Astrocyte (in vitro differentiated cells and primary cell): ENCODE measurements around the gene LCN2. TPM values are rescaled to one million over a fixed set of nuclear protein-coding genes. Genes with fewer than 3 reads are reported as not detected.

Source experiments
- DNase-seq: peaks from one replicate; pipeline ENCODE4 v3.0.0-alpha.2; 2010; ENCODE audit warnings: low read depth
- FAIRE-seq: peaks from 2 replicates; lab custom pipeline; 2011; peaks lifted over from hg19 to GRCh38; lab: Jason Lieb, UNC
- H2AFZ ChIP-seq: 2 replicates; pipeline ENCODE4 v1.6.0; 2012; ENCODE audit warnings: low read depth, low read length, inconsistent platforms
- H3K27ac ChIP-seq: 2 replicates; pipeline ENCODE4 v1.5.1; 2011; ENCODE audit warnings: low read depth, low read length, inconsistent platforms
- H3K27me3 ChIP-seq: 2 replicates; pipeline ENCODE4 v1.6.0; 2011; ENCODE audit warnings: low read length, inconsistent platforms; ENCODE audit not compliant: insufficient read depth
- H3K36me3 ChIP-seq: 2 replicates; pipeline ENCODE4 v1.5.1; 2011; ENCODE audit warnings: low read length, inconsistent platforms; ENCODE audit not compliant: insufficient read depth
- H3K4me1 ChIP-seq: 2 replicates; pipeline ENCODE4 v1.5.1; 2011; ENCODE audit warnings: low read length, inconsistent platforms; ENCODE audit not compliant: insufficient read depth
- H3K4me2 ChIP-seq: 2 replicates; pipeline ENCODE4 v1.6.0; 2012; ENCODE audit warnings: low read length, inconsistent platforms
- H3K4me3 ChIP-seq: 2 replicates; pipeline ENCODE4 v1.5.1; 2011; ENCODE audit warnings: low read depth, mild to moderate bottlenecking, low read length, inconsistent platforms; ENCODE audit not compliant: insufficient read depth
- H3K79me2 ChIP-seq: 2 replicates; pipeline ENCODE4 v1.6.0; 2012; ENCODE audit warnings: mild to moderate bottlenecking, low read length, inconsistent platforms; ENCODE audit not compliant: insufficient read depth
- H3K9ac ChIP-seq: 2 replicates; pipeline ENCODE4 v1.6.0; 2012; ENCODE audit warnings: mild to moderate bottlenecking, low read length, inconsistent platforms
- H3K9me3 ChIP-seq: 2 replicates; pipeline ENCODE4 v1.5.1; 2012; ENCODE audit warnings: low read depth, mild to moderate bottlenecking, low read length, inconsistent platforms; ENCODE audit not compliant: insufficient read depth
- H4K20me1 ChIP-seq: 2 replicates; pipeline ENCODE4 v1.6.0; 2012; ENCODE audit warnings: low read length, inconsistent platforms; ENCODE audit not compliant: insufficient read depth
- H3K27ac Mint-ChIP-seq: one replicate; pipeline ENCODE4 v1.8.0; 2021; ENCODE audit warnings: mild to moderate bottlenecking, mixed read lengths; ENCODE audit not compliant: unreplicated experiment
- H3K27me3 Mint-ChIP-seq: one replicate; pipeline ENCODE4 v1.8.0; 2021; ENCODE audit warnings: low read depth, mixed read lengths; ENCODE audit not compliant: unreplicated experiment
- H3K36me3 Mint-ChIP-seq: one replicate; pipeline ENCODE4 v1.8.0; 2021; ENCODE audit warnings: low read depth, mixed read lengths; ENCODE audit not compliant: unreplicated experiment
- H3K4me1 Mint-ChIP-seq: one replicate; pipeline ENCODE4 v1.8.0; 2021; ENCODE audit warnings: low read depth, mixed read lengths; ENCODE audit not compliant: unreplicated experiment
- H3K4me3 Mint-ChIP-seq: one replicate; pipeline ENCODE4 v1.8.0; 2021; ENCODE audit warnings: mild to moderate bottlenecking, moderate library complexity, mixed read lengths; ENCODE audit not compliant: unreplicated experiment
- H3K9me3 Mint-ChIP-seq: one replicate; pipeline ENCODE4 v1.8.0; 2021; ENCODE audit warnings: mild to moderate bottlenecking, mixed read lengths; ENCODE audit not compliant: unreplicated experiment
- EZH2 ChIP-seq: IDR thresholded peaks from 2 replicates; pipeline ENCODE4 v1.6.1; 2012; ENCODE audit warnings: mild to moderate bottlenecking, low read length, inconsistent platforms; ENCODE audit not compliant: insufficient read depth
- total RNA-seq: library from RNA; stranded (reverse); gene quantifications from 2 replicates; pipeline ENCODE4 v1.2.1, GENCODE V29; 2021
- TF ChIP-seq, protein P1 (sequence below): IDR thresholded peaks from 2 replicates; pipeline ENCODE4 v1.5.1; 2011; ENCODE audit warnings: low read depth, mild to moderate bottlenecking, inconsistent platforms, low read length, moderate library complexity; ENCODE audit not compliant: insufficient read depth

LCN2 gene
- total RNA-seq, 1 donor from 2014 or later: not detected

DNA sequence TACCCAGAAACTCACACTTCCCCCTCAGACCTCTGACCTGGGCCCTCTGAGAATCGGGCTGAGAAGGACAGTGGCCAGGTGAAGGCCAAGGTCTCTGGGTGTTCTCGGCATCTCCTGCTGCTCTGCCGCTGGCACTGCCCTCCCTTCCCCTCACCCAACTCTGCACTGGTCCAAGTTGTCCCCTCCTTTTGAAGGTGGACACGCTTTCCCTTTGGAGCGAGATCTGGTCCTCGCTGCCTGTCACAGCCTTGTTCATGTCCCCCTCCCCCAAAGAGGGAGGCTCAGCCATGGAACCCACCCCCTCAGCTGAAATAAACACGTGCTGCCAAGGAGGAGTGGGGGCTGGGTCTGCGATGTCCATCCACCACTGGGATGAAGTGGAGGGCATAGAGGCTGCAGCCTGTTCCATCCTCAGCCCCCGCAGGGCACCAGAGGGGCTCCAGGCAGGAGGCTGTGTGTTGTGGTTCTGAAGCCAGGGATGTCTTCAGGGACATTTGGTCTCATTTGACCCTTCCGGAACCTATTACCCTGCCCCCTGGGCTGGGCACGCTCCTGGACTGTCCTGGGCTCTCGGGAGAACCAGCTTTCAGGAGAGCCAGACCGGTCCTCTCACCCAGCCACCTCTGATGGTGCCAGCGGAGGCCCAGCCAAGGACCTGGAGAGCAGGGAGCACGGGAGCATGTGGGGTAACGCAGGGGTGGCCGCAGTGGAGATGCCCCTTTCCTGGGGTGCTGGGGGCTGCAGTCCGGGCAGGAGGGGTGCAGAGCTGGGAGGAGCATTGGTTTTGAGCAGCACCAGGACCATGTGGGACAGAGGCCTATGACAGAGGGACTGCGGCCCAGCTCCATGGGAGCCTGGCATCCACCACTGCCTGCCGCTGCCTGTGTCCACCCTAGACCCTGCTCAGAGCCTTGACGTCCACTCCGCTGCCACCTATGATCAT is 4.7 kb upstream of the LCN2 start:
- no peak for FAIRE-seq
- H3K27ac Mint-ChIP-seq: no peak overlapping the region
- H3K4me3 Mint-ChIP-seq: no peak overlapping the region

DNA sequence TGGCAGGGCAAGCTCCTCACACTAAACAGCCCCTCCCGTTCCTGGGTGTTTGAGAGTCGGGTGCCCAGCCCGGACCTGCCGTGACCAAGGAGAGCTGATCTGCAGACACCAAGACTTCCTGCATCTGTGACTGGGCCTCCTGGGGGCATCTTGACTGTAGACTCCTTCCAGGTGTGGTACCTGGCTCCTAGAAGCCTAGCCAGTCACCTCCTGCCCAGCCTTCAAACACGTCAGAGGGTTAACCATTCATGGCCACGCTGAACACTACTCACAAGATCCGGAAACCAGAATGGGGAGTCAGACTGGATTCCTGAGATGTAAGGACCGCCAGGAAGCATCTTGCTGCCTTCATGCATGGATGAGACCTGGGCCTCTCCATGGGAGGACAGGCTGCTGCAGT is 3.7 kb upstream of the LCN2 start:
- Mint-ChIP-seq H3K4me1 (peaks cover 6% of the 10 kb centered on the region), H3K36me3 (no peaks in the 10 kb centered on the region), H3K9me3 (no peaks in the 10 kb centered on the region), H3K4me3 (no peak overlapping the region), H3K27ac (no peak overlapping the region), H3K27me3 (peaks cover 28% of the 10 kb centered on the region)
- H3K4me1 ChIP-seq: no peaks in the 10 kb centered on the region
- no peaks in the 10 kb centered on the region for H4K20me1 ChIP-seq
- no peak for FAIRE-seq
- DNase-seq: no peak
- TF ChIP-seq, protein P1, sequence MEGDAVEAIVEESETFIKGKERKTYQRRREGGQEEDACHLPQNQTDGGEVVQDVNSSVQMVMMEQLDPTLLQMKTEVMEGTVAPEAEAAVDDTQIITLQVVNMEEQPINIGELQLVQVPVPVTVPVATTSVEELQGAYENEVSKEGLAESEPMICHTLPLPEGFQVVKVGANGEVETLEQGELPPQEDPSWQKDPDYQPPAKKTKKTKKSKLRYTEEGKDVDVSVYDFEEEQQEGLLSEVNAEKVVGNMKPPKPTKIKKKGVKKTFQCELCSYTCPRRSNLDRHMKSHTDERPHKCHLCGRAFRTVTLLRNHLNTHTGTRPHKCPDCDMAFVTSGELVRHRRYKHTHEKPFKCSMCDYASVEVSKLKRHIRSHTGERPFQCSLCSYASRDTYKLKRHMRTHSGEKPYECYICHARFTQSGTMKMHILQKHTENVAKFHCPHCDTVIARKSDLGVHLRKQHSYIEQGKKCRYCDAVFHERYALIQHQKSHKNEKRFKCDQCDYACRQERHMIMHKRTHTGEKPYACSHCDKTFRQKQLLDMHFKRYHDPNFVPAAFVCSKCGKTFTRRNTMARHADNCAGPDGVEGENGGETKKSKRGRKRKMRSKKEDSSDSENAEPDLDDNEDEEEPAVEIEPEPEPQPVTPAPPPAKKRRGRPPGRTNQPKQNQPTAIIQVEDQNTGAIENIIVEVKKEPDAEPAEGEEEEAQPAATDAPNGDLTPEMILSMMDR: no peak
- TF ChIP-seq EZH2: no peak
- no peak overlapping the region for H3K9ac ChIP-seq
- H2AFZ ChIP-seq: no peak overlapping the region
- H3K79me2 ChIP-seq: no peaks in the 10 kb centered on the region
- H3K4me2 ChIP-seq: no peak overlapping the region
- no peaks in the 10 kb centered on the region for H3K36me3 ChIP-seq
- H3K27ac ChIP-seq: no peak overlapping the region
- no peaks in the 10 kb centered on the region for H3K27me3 ChIP-seq
- no peaks in the 10 kb centered on the region for H3K9me3 ChIP-seq
- H3K4me3 ChIP-seq: no peak overlapping the region

More for the DNA sequence above, 4.7 kb upstream of the LCN2 start:
- no peak overlapping the region for H3K9ac ChIP-seq
- no peak overlapping the region for H3K4me2 ChIP-seq
- H3K27me3 ChIP-seq: no peaks in the 10 kb centered on the region
- no peaks in the 10 kb centered on the region for H3K79me2 ChIP-seq
- Mint-ChIP-seq H3K36me3 (no peaks in the 10 kb centered on the region), H3K27me3 (peaks cover 23% of the 10 kb centered on the region), H3K4me1 (peaks cover 6% of the 10 kb centered on the region), H3K9me3 (no peaks in the 10 kb centered on the region)
- H3K4me3 ChIP-seq: no peak overlapping the region
- H3K27ac ChIP-seq: no peak overlapping the region
- no peaks in the 10 kb centered on the region for H3K36me3 ChIP-seq
- no peaks in the 10 kb centered on the region for H4K20me1 ChIP-seq
- DNase-seq: no peak
- no peak overlapping the region for H2AFZ ChIP-seq
- no peaks in the 10 kb centered on the region for H3K4me1 ChIP-seq
- H3K9me3 ChIP-seq: no peaks in the 10 kb centered on the region
- TF ChIP-seq, protein P1: no peak
- TF ChIP-seq EZH2: no peak

DNA sequence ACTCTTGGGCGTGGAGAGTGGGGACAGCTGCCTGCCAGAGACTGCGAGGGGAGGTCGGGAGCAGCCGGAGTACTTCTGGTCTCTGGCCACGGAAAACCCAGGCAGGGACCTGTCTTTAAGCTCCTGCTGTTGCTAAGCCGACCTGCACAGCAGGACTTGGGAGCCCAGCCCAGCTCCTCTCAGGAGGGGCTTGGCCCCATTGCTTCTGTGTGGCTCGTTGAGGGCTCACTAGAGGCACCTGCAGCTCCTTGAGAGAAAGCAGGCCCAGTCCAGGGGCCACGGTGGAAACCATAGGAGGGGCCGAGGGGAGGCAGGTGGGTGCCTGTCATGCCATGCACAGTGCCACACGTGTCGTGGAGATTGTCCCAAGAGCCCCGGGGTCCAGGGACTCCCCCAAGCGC is 3.3 kb upstream of the LCN2 start:
- H3K36me3 ChIP-seq: no peaks in the 10 kb centered on the region
- no peak overlapping the region for H3K4me2 ChIP-seq
- Mint-ChIP-seq H3K36me3 (no peaks in the 10 kb centered on the region), H3K4me3 (no peak overlapping the region), H3K27ac (no peak overlapping the region), H3K27me3 (peaks cover 32% of the 10 kb centered on the region), H3K9me3 (no peaks in the 10 kb centered on the region), H3K4me1 (peaks cover 6% of the 10 kb centered on the region)
- H3K79me2 ChIP-seq: no peaks in the 10 kb centered on the region
- no peak overlapping the region for H3K4me3 ChIP-seq
- H3K9me3 ChIP-seq: no peaks in the 10 kb centered on the region
- TF ChIP-seq, protein P1: no peak
- TF ChIP-seq EZH2: no peak
- FAIRE-seq (no peak), DNase-seq (no peak)
- no peak overlapping the region for H2AFZ ChIP-seq
- H3K4me1 ChIP-seq: no peaks in the 10 kb centered on the region
- H3K27ac ChIP-seq: no peak overlapping the region
- H4K20me1 ChIP-seq: no peaks in the 10 kb centered on the region
- no peak overlapping the region for H3K9ac ChIP-seq
- no peaks in the 10 kb centered on the region for H3K27me3 ChIP-seq
